Sigmoid colon (tissue), 7 donors: ENCODE data around the gene ETV3L. TPM values are rescaled to one million over a fixed set of nuclear protein-coding genes. Genes with fewer than 3 reads are reported as not detected.

Experiments
- DNase-seq: peaks from one replicate; pipeline ENCODE4 v3.0.0-alpha.2; 2019
- H3K27ac ChIP-seq, 4 donors: fragments of 200-600 bp; sonication (generic); one replicate each; pipeline ENCODE4 v1.5.1; 2016 to 2019; ENCODE audit warnings: mild to moderate bottlenecking in 1 of 4
- H3K27me3 ChIP-seq, 3 donors: fragments of 200-600 bp; sonication (generic); one replicate each; pipeline ENCODE4 v1.5.1; 2019; ENCODE audit warnings: mild to moderate bottlenecking in 1 of 3
- H3K36me3 ChIP-seq, 4 donors: fragments of 200-600 bp; sonication (generic); one replicate each; pipeline ENCODE4 v1.5.1; 2016 to 2019
- H3K4me1 ChIP-seq, 4 donors: fragments of 200-600 bp; sonication (generic); one replicate each; pipeline ENCODE4 v1.5.1; 2017 to 2019
- H3K4me3 ChIP-seq, 4 donors: fragments of 200-600 bp; sonication (generic); one replicate each; pipeline ENCODE4 v1.5.1; 2017 to 2019; ENCODE audit warnings: mild to moderate bottlenecking in 2 of 4, moderate library complexity in 1 of 4
- H3K9me3 ChIP-seq, 4 donors: fragments of 200-600 bp in 3 of 4; sonication (generic) in 3 of 4; one replicate each; pipeline versions ENCODE4 v1.5.1 to v1.6.1; 2013 to 2019
- CTCF ChIP-seq, 4 experiments: fragments of 450-650 bp in 3 of 4; fragments of 200-600 bp in 1 of 4; IDR thresholded peaks; one replicate each; pipeline ENCODE4 v1.5.1; 2016 to 2019; ENCODE audit warnings: antibody characterized with exemption in 4 of 4, mild to moderate bottlenecking in 3 of 4, moderate library complexity in 2 of 4
- EP300 ChIP-seq, 4 donors: sonication (generic); formaldehyde crosslinking; IDR thresholded peaks; one replicate each; pipeline ENCODE4 v1.6.1; 2017; ENCODE audit warnings: antibody characterized with exemption in 4 of 4
- POLR2A ChIP-seq, 2 donors: fragments of 450-650 bp; IDR thresholded peaks; one replicate each; pipeline ENCODE4 v1.6.1; 2016; ENCODE audit warnings: antibody characterized with exemption in 2 of 2, mild to moderate bottlenecking in 2 of 2, moderate library complexity in 2 of 2
- POLR2AphosphoS5 ChIP-seq, 4 donors: sonication (generic); formaldehyde crosslinking; IDR thresholded peaks; one replicate each; pipeline ENCODE4 v1.6.1; 2017; ENCODE audit warnings: antibody characterized with exemption in 4 of 4
- whole genome bisulfite sequencing, 2 donors: extraction: QIAGEN DNeasy Blood & Tissue Kit; methylation state at CpG; one replicate each; pipeline ENCODE4 v1.1.7; 2013; 5-methylcytosine and 5-hydroxymethylcytosine counted together
- intact Hi-C: fragments of 100-400 bp; cut with DNase I; formaldehyde crosslinking; loops from one replicate; pipeline ENCODE4 v1.15.1; 2023
- polyA plus RNA-seq, 3 donors: library from polyadenylated mRNA; stranded (reverse); fragments of 200-250 nt; gene quantifications; one replicate each; pipeline ENCODE4 v1.2.3, GENCODE V29; 2013
- total RNA-seq, 4 donors: library from RNA; depleted of rRNA; stranded (reverse); fragments of >200 nt; gene quantifications; one replicate each; pipeline ENCODE4 v1.1.0, GENCODE V29; 2016
- donor health status: healthy with polysubstance abuse.
- donor health status: Bipolar disorder and iron deficiency.
- donor health status: healthy.

Gene ETV3L
- total and polyA plus RNA-seq, 7 donors, result 0.03 TPM; not detected in 6

GRCh38 chr1:157110686-157111085 lies 11.1 kb upstream of the ETV3L start:
- no peaks in the 10 kb centered on the region for H3K36me3 ChIP-seq
- H3K27me3 ChIP-seq, result peaks cover 0 to 53% (median 25%) of the 10 kb centered on the region in 3 donors
- DNase-seq, result no peak
- H3K27ac ChIP-seq, result no peak overlapping the region
- no peak for TF ChIP-seq CTCF (IDR thresholded peaks at IDR 0.05)
- no peaks in the 10 kb centered on the region for H3K9me3 ChIP-seq
- intact Hi-C loops, result no loop called here
- H3K4me1 ChIP-seq, result no peaks in the 10 kb centered on the region
- WGBS, 2 donors, result 85 to 89% methylated on average over 3 of the region's 3 CpGs
- no peak overlapping the region for H3K4me3 ChIP-seq

GRCh38 chr1:157110003-157110402 lies 10.4 kb upstream of the ETV3L start:
- DNase-seq, result no peak
- Histone ChIP-seq H3K27ac (no peak overlapping the region), H3K9me3 (no peaks in the 10 kb centered on the region), H3K4me3 (no peak overlapping the region), H3K36me3 (no peaks in the 10 kb centered on the region), H3K27me3 (peaks cover 0 to 53% (median 25%) of the 10 kb centered on the region in 3 donors), H3K4me1 (no peaks in the 10 kb centered on the region)
- intact Hi-C loops, result no loop called here
- 84 to 85% methylated on average over 6 of the region's 6 CpGs for WGBS, 2 donors
- TF ChIP-seq CTCF (IDR thresholded peaks at IDR 0.05) (no peak), POLR2AphosphoS5 (IDR thresholded peaks at IDR 0.05) (no peak), POLR2A (IDR thresholded peaks at IDR 0.05) (no peak), EP300 (IDR thresholded peaks at IDR 0.05) (no peak)

- H3K4me1 ChIP-seq, result no peaks in the 10 kb centered on the region
- no peak for DNase-seq
- TF ChIP-seq CTCF (IDR thresholded peaks at IDR 0.05), result no peak
- TF ChIP-seq EP300 (IDR thresholded peaks at IDR 0.05), result no peak
- TF ChIP-seq POLR2A (IDR thresholded peaks at IDR 0.05), result no peak
- no peak for TF ChIP-seq POLR2AphosphoS5 (IDR thresholded peaks at IDR 0.05)
- H3K9me3 ChIP-seq, result no peaks in the 10 kb centered on the region
- intact Hi-C loops, result no loop called here
- WGBS, 2 donors, result 67 to 78% methylated on average over 6 of the region's 6 CpGs
- H3K36me3 ChIP-seq, result no peaks in the 10 kb centered on the region
- H3K4me3 ChIP-seq, result no peak overlapping the region
- peaks cover 0 to 53% (median 25%) of the 10 kb centered on the region in 3 donors for H3K27me3 ChIP-seq
- no peak overlapping the region for H3K27ac ChIP-seq
These were observed 8.8 kb upstream of the ETV3L start for GRCh38 chr1:157108448-157108847.

GRCh38 chr1:157107702-157108101 lies 8.1 kb upstream of the ETV3L start:
- H3K4me1 ChIP-seq, result no peaks in the 10 kb centered on the region
- peaks cover 0 to 51% (median 25%) of the 10 kb centered on the region in 3 donors for H3K27me3 ChIP-seq
- no peak overlapping the region for H3K4me3 ChIP-seq
- H3K27ac ChIP-seq, result no peak overlapping the region
- 39 to 50% methylated on average over 19 of the region's 19 CpGs for WGBS, 2 donors
- H3K36me3 ChIP-seq, result no peaks in the 10 kb centered on the region
- TF ChIP-seq EP300 (IDR thresholded peaks at IDR 0.05) (no peak), POLR2A (IDR thresholded peaks at IDR 0.05) (no peak), CTCF (IDR thresholded peaks at IDR 0.05) (no peak), POLR2AphosphoS5 (IDR thresholded peaks at IDR 0.05) (no peak)
- no peaks in the 10 kb centered on the region for H3K9me3 ChIP-seq
- DNase-seq, result peak; percentile 44
- intact Hi-C loops, result no loop called here

GRCh38 chr1:157106813-157107189 lies 7.2 kb upstream of the ETV3L start:
- Histone ChIP-seq H3K27me3 (peaks cover 0 to 43% (median 25%) of the 10 kb centered on the region in 3 donors), H3K27ac (no peak overlapping the region), H3K36me3 (no peaks in the 10 kb centered on the region), H3K4me3 (no peak overlapping the region), H3K4me1 (no peaks in the 10 kb centered on the region), H3K9me3 (no peaks in the 10 kb centered on the region)
- DNase-seq, result peak; percentile 11
- WGBS, 2 donors, result 67 to 81% methylated on average over 6 of the region's 6 CpGs
- TF ChIP-seq POLR2A (IDR thresholded peaks at IDR 0.05) (no peak), EP300 (IDR thresholded peaks at IDR 0.05) (no peak), POLR2AphosphoS5 (IDR thresholded peaks at IDR 0.05) (no peak), CTCF (IDR thresholded peaks at IDR 0.05) (no peak)
- intact Hi-C loops, result no loop called here
